Activated T-cell treated with anti-CD3 and anti-CD28 coated beads, Interleukin-2, amount 50 U/mL, for 24 hours (primary cell): Measurements from ENCODE around the gene TFDP1.

ENCODE experiments used
- DNase-seq: peaks from one replicate; pipeline ENCODE4 v3.0.0-alpha.2; 2020
- H3K27ac Mint-ChIP-seq: 2 replicates; pipeline ENCODE4 v1.8.0; 2020; ENCODE audit warnings: mild to moderate bottlenecking, mixed read lengths
- H3K27me3 Mint-ChIP-seq: 2 replicates; pipeline ENCODE4 v1.8.0; 2020; ENCODE audit warnings: mixed read lengths
- H3K36me3 Mint-ChIP-seq: 2 replicates; pipeline ENCODE4 v1.8.0; 2020; ENCODE audit warnings: low read depth, mixed read lengths
- H3K4me1 Mint-ChIP-seq: 2 replicates; pipeline ENCODE4 v1.8.0; 2020; ENCODE audit warnings: low read depth, mixed read lengths
- H3K4me3 Mint-ChIP-seq: 2 replicates; pipeline ENCODE4 v1.8.0; 2020; ENCODE audit warnings: mild to moderate bottlenecking, moderate library complexity, mixed read lengths
- H3K9me3 Mint-ChIP-seq: 2 replicates; pipeline ENCODE4 v1.8.0; 2020; ENCODE audit warnings: mixed read lengths

TFDP1 gene

DNA sequence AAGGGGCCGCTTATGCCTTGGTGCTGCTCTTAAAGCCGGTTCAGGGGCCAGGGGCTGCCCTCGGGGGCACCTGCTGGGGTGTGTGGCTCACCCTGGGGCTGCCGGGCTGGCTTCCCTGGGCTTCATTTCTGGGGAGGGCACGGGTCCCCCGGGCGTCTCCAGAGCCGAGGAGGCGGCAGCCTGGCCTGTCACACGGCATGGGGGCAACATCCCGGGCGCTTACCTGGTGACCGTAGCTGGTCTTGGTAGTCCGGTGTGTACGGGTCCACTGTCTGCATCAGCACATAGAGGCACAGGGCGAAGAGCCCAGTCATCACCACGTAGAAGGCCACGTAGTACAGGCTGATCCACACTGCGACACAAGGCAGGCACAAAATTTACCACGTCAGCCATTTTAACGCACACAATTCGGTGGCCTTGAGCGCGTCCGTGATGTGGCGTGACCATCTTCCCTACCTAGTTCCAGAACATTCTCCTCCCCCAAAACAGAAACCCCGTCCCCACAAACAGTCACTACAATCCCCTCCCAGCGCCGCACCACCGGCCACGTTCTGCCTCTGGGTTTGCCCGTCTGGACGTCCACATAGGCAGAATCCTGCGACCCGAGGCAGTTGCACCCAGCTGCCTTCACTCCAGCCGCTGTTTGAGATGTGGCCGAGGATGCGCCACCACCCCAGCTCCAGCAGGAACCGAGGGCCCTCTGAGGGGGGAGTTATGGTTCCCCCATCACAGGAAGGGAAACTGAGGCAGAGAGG is 70.2 kb downstream of the TFDP1 start:
- Mint-ChIP-seq H3K36me3 (no peaks in the 10 kb centered on the region), H3K9me3 (no peaks in the 10 kb centered on the region), H3K4me1 (peaks cover 10% of the 10 kb centered on the region), H3K27ac (no peak overlapping the region), H3K27me3 (no peaks in the 10 kb centered on the region), H3K4me3 (no peak overlapping the region)
- peak; percentile 19 for DNase-seq

DNA sequence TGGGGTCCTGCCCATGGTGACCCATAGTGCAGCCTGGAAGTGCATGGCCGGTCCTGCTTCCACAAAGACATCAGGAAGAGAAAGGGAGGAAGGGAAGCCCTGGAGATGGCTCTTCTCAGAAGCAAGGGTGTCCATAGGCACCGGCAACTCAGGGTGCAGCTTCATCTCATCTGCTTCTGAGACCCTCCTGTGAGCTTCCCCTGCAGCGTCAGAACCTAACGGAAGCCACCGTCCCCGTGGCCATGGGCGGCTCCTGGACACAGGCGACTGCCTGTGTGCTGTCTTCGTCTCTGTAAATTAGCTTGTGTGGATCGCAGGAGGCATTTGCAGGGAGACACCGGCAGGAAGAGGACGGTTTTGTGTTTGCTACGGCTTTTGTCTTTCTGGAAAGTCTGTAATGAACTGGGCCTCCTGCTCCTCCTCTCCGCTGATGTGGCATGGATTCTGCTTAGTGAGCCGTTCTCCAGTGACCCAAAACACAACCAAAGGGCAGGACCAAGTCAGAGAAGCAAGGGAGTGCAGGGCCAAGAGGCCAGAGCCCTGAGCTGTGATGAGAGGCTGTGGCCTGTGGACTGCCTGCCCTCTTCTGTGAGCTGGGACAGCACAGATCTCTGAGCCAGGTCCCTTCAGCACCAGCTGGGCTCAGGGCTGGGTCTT is 70.9 kb downstream of the TFDP1 start:
- Mint-ChIP-seq H3K36me3 (no peaks in the 10 kb centered on the region), H3K4me1 (peaks cover 10% of the 10 kb centered on the region), H3K27me3 (no peaks in the 10 kb centered on the region), H3K4me3 (no peak overlapping the region), H3K9me3 (no peaks in the 10 kb centered on the region), H3K27ac (no peak overlapping the region)
- DNase-seq = peak; percentile 11

DNA sequence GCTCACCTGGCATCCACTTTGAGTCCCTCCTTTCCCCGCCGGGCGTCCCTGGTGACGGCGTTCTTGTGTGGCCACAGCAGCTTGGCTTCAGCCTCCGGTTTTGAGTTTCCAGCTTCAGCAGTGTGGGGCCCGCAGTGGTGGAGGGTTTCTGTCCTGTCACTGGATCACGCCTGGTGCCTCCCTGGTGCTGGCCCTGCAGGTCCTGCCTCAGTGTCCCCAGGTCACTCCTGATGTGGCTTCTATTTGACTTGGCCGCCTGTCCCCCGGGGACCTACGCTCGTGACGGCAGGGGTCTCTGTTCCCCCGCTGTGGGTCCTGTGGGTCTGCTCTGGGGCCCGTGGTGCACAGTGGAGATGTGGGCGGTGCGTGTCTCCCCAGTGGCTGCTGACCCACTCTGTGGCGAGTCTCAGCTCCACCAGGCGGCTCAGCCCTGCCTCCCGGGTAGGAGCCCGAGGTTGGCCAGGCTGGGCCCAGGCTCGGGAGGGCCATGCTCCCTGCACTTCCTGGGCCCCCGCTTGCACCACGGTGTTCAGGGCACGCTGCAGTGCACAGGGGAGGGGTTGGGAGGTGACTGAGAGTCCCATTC is 71.5 kb downstream of the TFDP1 start:
- peak; percentile 21 for DNase-seq
- H3K4me3 Mint-ChIP-seq = no peak overlapping the region
- no peaks in the 10 kb centered on the region for H3K27me3 Mint-ChIP-seq
- H3K9me3 Mint-ChIP-seq = peaks cover 5% of the 10 kb centered on the region
- H3K27ac Mint-ChIP-seq = no peak overlapping the region
- peaks cover 10% of the 10 kb centered on the region for H3K4me1 Mint-ChIP-seq
- H3K36me3 Mint-ChIP-seq = no peaks in the 10 kb centered on the region

DNA sequence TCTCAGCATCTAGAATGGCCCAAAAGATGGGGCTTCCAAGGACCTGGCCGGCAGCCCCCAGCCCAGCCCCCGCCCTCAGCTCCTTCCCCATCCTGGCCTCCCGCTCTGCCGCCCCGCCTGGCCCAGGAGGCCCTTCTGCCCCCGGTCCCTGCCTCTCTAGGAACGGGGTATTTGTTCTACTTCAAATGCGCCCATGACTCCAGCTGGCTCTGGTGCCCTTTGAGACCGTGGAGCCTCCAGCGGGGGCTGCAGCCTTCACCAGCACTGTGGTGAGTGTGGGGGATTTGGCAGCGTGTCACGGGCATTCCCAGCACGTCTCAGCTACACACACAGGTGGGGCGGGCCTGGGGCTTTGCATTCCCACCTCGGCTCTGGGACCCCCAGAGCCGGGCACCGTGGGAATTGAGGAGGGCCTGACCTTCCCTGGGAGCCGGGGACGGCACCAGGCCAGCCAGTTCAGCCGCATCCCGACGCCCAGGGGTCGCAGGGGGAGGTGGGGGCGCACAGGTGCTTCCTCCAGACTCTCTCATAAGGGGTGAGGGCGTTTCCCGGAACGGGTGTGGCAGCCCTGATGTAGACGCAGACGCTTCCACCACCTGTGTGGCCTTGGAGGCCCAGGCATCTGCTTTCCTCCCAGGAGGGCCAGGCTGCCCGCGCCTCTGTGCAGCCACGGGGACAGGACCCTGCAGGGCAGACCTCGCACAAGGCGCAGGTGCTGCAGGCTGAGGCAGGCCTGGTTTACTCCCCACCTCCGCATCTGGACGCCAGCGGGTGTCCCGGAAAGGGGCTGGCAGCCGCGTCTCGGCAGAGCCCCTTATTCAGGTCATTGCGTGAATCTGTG is 72.5 kb downstream of the TFDP1 start:
- Mint-ChIP-seq H3K27ac (no peak overlapping the region), H3K27me3 (no peaks in the 10 kb centered on the region), H3K4me1 (peaks cover 10% of the 10 kb centered on the region), H3K4me3 (no peak overlapping the region), H3K36me3 (no peaks in the 10 kb centered on the region), H3K9me3 (peaks cover 14% of the 10 kb centered on the region)
- peak; percentile 18 for DNase-seq

DNA sequence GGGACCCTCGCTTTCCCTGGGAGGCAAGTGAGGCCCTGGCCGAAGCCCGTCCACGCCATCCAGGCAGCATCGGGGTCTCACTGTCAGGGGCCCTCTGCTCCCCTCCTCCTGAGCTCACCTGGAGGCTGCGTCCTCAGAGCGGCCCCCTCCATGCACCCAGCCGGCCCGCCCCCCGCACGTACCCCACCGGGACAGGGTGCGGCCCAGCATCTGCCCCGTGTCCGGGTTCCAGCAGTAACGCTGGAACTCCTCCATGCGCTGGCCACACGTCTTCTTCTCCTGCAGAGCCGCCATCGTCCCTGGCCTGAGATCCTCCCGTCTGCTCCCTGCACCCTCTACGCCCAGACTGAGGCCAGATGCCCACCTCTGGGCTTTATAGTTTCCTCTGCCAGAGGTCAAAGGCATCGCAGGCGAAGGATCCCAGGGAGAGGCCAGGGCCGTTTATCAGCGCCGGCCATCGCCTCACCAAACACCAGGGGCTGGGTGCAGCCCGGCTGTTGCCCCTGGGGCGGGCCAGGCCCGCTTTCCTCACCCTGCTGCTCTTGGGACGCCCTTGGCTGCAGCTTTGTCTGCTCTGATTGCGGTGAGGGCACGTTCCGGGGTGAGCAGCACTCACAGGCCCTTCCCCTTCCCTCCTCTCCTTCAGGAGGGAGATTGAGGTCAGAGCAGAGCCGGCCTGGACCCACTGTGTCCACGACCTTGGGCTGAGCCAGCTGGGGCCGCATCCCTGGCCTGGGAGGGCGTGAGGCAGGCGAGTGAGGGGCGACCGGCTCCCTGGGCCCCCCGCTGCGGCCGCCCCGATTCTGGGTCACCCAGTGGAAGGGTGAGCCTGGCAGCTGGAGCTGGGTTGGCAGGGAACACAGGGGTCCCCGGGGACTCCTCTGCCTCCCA is 73.5 kb downstream of the TFDP1 start, which contains the start of gene ATP4B:
Gene ATP4B, minus strand, starts transcription at position 348 of the 891 bp plus-strand sequence. Its CDS starts 54 bp downstream, at position 294.
- Mint-ChIP-seq H3K9me3 (peaks cover 18% of the 10 kb centered on the region), H3K36me3 (no peaks in the 10 kb centered on the region), H3K4me3 (no peak within 1 kb of the TSS), H3K27ac (no peak within 1 kb of the TSS), H3K4me1 (peaks cover 10% of the 10 kb centered on the region), H3K27me3 (no peaks in the 10 kb centered on the region)
- peak; percentile 22 for DNase-seq

DNA sequence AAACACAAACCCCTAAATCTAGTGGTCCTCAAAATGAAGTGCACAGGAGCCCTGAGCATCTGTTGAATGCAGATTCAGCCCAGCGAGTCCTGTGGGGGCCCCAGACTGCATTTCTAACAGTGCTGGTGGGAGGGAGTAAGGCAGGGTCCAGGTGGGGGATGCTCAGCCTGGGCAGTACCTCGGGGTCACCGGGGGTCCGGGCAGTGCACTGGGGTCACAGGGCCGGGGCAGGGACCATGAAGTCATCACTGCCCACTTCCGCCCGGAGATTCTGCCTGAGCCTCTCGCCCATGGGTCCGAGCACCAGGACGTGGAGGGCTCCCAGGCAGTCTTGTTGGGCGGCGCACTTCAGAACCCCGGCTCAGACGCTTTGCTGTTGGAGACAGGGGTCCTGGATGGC is 74.3 kb downstream of the TFDP1 start:
- H3K27ac Mint-ChIP-seq = no peak overlapping the region
- no peaks in the 10 kb centered on the region for H3K36me3 Mint-ChIP-seq
- no peaks in the 10 kb centered on the region for H3K27me3 Mint-ChIP-seq
- peaks cover 18% of the 10 kb centered on the region for H3K9me3 Mint-ChIP-seq
- DNase-seq = peak; percentile 8
- no peak overlapping the region for H3K4me3 Mint-ChIP-seq
- H3K4me1 Mint-ChIP-seq = peaks cover 5% of the 10 kb centered on the region

DNA sequence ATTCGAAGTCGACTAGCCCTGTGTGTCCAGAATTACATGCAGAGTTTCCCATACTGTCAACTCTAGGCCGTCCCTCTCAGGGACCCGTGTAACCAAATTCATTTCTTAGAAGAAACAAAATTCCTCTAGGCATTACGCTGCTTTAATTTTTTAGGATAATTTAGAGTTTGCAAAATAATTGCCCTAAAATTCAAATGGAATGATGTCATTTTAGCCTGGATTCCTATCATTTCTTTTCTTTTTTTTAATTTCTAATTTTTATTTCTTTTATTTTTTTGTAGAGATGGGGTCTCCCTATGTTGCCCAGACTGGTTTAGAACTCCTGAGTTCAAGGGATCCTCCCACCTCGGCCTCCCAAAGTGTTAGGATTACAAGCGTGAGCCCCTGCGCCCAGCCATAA is 74.8 kb downstream of the TFDP1 start:
- H3K9me3 Mint-ChIP-seq = peaks cover 18% of the 10 kb centered on the region
- no peaks in the 10 kb centered on the region for H3K27me3 Mint-ChIP-seq
- no peak for DNase-seq
- H3K4me1 Mint-ChIP-seq = no peaks in the 10 kb centered on the region
- H3K27ac Mint-ChIP-seq = no peak overlapping the region
- H3K36me3 Mint-ChIP-seq = no peaks in the 10 kb centered on the region
- H3K4me3 Mint-ChIP-seq = no peak overlapping the region

DNA sequence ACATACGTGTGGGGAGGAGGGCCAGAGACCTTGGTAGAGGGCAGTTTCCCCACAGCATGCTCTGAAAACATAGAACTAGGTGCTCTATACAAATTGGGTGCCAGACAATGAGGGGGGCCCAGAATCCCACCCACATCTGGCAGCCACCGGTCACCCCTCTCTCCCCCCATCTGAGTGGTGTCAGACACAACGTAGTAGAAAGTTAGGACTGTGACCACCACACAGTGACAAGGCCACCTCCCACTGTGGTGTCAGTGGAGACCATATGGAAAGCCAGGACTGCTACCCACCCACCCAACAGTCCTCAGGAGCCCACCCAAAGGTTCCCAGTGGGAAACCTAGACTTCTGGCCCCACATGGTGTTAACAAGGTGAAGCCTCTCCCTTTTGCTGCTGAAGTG is 75.5 kb downstream of the TFDP1 start:
- no peak for DNase-seq

DNA sequence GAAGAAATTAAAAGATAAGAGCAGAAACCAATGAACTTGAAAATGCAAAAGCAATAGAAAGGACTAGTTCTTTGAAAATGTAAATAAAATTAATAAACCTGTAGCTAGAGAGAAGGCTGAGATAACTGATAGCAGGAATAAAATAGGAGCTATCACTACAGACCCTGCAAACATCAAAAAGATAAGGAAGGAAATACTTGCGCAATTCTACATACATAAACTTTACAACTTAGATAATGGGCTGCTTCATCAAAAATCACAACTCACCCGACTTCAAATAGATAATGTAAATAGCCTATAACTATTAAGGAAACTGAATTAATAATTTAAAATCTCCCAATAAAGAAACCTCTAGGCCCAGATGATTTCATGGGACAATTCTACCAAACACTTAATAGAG is 77.0 kb downstream of the TFDP1 start:
- no peak overlapping the region for H3K4me3 Mint-ChIP-seq
- no peaks in the 10 kb centered on the region for H3K36me3 Mint-ChIP-seq
- no peaks in the 10 kb centered on the region for H3K27me3 Mint-ChIP-seq
- H3K4me1 Mint-ChIP-seq = no peaks in the 10 kb centered on the region
- H3K9me3 Mint-ChIP-seq = peaks cover 18% of the 10 kb centered on the region
- no peak for DNase-seq
- no peak overlapping the region for H3K27ac Mint-ChIP-seq

More for the DNA sequence above, 75.5 kb downstream of the TFDP1 start:
- Mint-ChIP-seq H3K27ac (no peak overlapping the region), H3K4me3 (no peak overlapping the region), H3K4me1 (no peaks in the 10 kb centered on the region), H3K36me3 (no peaks in the 10 kb centered on the region), H3K9me3 (peaks cover 18% of the 10 kb centered on the region), H3K27me3 (no peaks in the 10 kb centered on the region)

DNA sequence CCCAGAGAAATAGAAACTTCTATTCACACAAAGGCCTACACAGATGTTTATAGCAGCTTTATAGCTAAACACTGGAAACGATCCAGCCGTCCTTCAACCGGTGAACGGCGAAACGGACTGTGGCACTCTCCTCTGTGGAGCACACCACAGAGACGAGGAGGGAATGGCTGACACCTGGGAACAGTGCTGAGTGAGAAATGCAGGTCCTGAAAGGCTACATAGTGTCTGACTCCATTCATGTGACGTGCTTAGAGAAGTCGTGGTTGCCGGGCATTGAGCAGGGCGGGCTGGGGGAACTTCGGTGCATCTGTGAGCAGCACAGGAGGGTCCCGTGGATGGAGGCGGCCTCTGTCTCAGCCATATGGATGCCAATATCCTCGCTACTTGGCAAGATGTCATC is 79.4 kb downstream of the TFDP1 start:
- Mint-ChIP-seq H3K9me3 (peaks cover 18% of the 10 kb centered on the region), H3K4me3 (no peak overlapping the region), H3K27ac (no peak overlapping the region), H3K4me1 (no peaks in the 10 kb centered on the region), H3K36me3 (no peaks in the 10 kb centered on the region), H3K27me3 (peaks cover 2% of the 10 kb centered on the region)
- DNase-seq = peak; percentile 16

DNA sequence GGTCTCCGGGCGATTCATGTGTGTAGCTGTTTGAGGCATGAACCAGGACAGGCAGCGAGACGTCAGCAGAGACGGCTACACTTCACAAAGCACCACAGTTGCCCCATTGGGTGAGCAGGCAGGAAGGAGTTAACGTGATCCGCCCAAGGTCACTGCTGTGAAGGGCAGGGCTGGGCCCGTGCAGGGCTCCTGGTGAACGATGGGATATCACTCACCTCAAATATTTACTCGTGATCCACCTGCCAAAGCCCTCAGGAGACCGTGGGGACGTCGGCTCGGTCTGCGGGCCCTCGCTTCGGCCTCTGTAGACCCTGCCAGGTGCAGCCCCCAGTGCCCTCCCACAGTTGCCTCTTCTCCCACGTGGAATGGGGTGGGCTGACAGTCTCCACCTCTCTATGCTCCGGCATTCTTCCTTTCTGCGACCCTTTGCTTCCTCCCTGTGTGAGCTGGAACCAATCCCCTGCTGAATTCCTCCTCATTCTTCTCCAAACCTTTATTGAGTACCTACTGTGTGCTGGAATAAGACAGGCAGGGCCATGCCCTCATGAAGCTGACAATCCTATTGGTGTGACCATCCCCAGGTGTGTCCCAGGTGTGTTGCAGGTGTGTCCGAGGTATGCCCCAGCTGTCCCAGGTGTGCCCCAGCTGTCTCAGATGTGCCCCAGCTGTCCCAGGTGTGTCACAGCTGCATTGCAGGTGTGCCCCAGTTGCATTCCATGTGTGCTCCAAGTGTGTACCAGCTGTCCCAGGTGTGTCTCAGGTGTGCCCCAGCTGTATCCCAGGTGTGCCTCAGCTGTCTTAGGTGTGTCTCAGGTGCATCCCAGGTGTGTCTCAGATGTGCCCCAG is 80.4 kb downstream of the TFDP1 start:
- Mint-ChIP-seq H3K27ac (no peak overlapping the region), H3K36me3 (no peaks in the 10 kb centered on the region), H3K4me3 (no peak overlapping the region), H3K4me1 (no peaks in the 10 kb centered on the region), H3K27me3 (peaks cover 3% of the 10 kb centered on the region), H3K9me3 (peaks cover 18% of the 10 kb centered on the region)
- peak; percentile 11 for DNase-seq

DNA sequence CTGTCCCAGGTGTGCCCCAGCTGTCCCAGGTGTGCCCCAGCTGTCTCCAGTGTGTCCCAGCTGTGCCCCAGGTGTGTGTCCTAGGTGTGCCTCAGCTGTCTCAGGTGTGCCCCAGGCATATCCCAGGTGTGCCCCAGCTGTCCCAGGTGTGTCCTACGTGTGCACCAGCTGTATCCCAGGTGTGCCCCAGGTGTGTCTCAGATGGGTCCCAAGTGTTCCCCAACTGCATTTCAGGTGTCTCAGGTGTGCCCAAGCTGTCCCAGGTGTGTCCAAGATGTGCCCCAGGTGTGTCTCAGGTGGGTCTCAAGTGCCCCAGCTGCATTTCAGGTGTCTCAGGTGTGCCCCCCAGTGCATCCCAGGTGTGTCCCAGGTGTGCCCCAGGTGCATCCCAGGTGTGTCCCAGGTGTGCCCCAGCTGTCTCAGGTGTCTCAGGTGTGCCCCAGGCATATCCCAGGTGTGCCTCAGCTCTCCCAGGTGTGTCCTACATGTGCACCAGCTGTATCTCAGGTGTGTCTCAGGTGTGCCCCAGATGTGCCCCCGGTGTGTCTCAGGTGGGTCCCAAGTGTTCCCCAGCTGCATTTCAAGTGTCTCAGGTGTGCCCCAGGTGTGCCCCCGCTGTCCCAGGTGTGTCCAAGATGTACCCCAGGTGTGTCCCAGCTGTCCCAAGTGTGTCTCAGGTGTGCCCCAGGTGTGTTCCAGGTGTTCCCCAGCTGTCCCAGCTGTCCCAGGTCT is 81.2 kb downstream of the TFDP1 start:
- H3K9me3 Mint-ChIP-seq = peaks cover 17% of the 10 kb centered on the region

More for the DNA sequence above, 81.2 kb downstream of the TFDP1 start:
- no peaks in the 10 kb centered on the region for H3K36me3 Mint-ChIP-seq
- no peak overlapping the region for H3K4me3 Mint-ChIP-seq
- no peak overlapping the region for H3K27ac Mint-ChIP-seq
- H3K4me1 Mint-ChIP-seq = no peaks in the 10 kb centered on the region
- peaks cover 3% of the 10 kb centered on the region for H3K27me3 Mint-ChIP-seq
- DNase-seq = peak; percentile 24
